ENCODE data around the gene POTEF. TPM values are rescaled to one million over a fixed set of nuclear protein-coding genes. Genes with fewer than 3 reads are reported as not detected.
"Not testable (repeated sequence)": the region's sequence is repeated elsewhere in the genome, so short reads cannot be mapped to it uniquely, and the experiment has no call there.

POTEF gene
- total RNA-seq, 1 donor from 2014 or later, result 0.30 TPM

GRCh38 chr2:130138841-130139251 lies 9.8 kb upstream of the POTEF start:
- peak; percentile 78 for DNase-seq (ENCODE audit: extremely low spot score, unreplicated experiment)
- not testable (repeated sequence) for H3K4me3 Mint-ChIP-seq (ENCODE audit: unreplicated experiment)

DNA sequence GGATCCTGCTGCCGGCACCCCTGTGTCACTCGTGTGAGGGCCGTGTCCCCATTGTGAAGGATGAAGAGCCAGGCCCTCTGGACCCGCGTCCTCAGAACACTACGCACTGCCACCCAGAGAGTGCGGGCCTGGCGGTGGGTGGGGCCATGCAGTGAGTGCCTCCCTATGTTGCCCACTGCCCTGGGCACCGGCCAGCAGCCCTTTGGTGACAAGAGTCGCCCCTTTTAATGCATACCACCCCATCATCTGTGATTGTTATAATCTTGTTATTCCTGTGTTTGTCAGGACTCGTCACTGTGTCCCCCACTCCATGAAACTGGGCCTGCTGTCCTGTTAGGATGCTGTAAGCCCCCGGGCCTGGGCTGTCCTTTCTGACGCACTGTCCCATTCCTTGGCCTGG lies 9.3 kb upstream of the POTEF start:
- H3K9me3 Mint-ChIP-seq (ENCODE audit: unreplicated experiment); H3K4me1 Mint-ChIP-seq (ENCODE audit: unreplicated experiment); H3K36me3 Mint-ChIP-seq (ENCODE audit: unreplicated experiment); H3K27me3 Mint-ChIP-seq (ENCODE audit: unreplicated experiment); H3K27ac Mint-ChIP-seq (ENCODE audit: unreplicated experiment); H3K4me3 Mint-ChIP-seq (ENCODE audit: unreplicated experiment): not testable (repeated sequence)
- peak; percentile 67 for DNase-seq (ENCODE audit: extremely low spot score, unreplicated experiment)

More at GRCh38 chr2:130138841-130139251, 9.8 kb upstream of the POTEF start:
- H3K27me3 Mint-ChIP-seq (ENCODE audit: unreplicated experiment); H3K9me3 Mint-ChIP-seq (ENCODE audit: unreplicated experiment); H3K27ac Mint-ChIP-seq (ENCODE audit: unreplicated experiment); H3K36me3 Mint-ChIP-seq (ENCODE audit: unreplicated experiment); H3K4me1 Mint-ChIP-seq (ENCODE audit: unreplicated experiment): not testable (repeated sequence)

GRCh38 chr2:130137118-130137517 lies 8.1 kb upstream of the POTEF start:
- peak; percentile 75 for DNase-seq (ENCODE audit: extremely low spot score, unreplicated experiment)
- not testable (repeated sequence) for H3K4me3 Mint-ChIP-seq (ENCODE audit: unreplicated experiment); H3K27ac Mint-ChIP-seq (ENCODE audit: unreplicated experiment); H3K9me3 Mint-ChIP-seq (ENCODE audit: unreplicated experiment); H3K4me1 Mint-ChIP-seq (ENCODE audit: unreplicated experiment); H3K27me3 Mint-ChIP-seq (ENCODE audit: unreplicated experiment); H3K36me3 Mint-ChIP-seq (ENCODE audit: unreplicated experiment)

GRCh38 chr2:130136546-130136945 lies 7.5 kb upstream of the POTEF start:
- H3K4me3 Mint-ChIP-seq (ENCODE audit: unreplicated experiment); H3K4me1 Mint-ChIP-seq (ENCODE audit: unreplicated experiment); H3K9me3 Mint-ChIP-seq (ENCODE audit: unreplicated experiment); H3K27me3 Mint-ChIP-seq (ENCODE audit: unreplicated experiment); H3K27ac Mint-ChIP-seq (ENCODE audit: unreplicated experiment); H3K36me3 Mint-ChIP-seq (ENCODE audit: unreplicated experiment): not testable (repeated sequence)
- peak; percentile 68 for DNase-seq (ENCODE audit: extremely low spot score, unreplicated experiment)

DNA sequence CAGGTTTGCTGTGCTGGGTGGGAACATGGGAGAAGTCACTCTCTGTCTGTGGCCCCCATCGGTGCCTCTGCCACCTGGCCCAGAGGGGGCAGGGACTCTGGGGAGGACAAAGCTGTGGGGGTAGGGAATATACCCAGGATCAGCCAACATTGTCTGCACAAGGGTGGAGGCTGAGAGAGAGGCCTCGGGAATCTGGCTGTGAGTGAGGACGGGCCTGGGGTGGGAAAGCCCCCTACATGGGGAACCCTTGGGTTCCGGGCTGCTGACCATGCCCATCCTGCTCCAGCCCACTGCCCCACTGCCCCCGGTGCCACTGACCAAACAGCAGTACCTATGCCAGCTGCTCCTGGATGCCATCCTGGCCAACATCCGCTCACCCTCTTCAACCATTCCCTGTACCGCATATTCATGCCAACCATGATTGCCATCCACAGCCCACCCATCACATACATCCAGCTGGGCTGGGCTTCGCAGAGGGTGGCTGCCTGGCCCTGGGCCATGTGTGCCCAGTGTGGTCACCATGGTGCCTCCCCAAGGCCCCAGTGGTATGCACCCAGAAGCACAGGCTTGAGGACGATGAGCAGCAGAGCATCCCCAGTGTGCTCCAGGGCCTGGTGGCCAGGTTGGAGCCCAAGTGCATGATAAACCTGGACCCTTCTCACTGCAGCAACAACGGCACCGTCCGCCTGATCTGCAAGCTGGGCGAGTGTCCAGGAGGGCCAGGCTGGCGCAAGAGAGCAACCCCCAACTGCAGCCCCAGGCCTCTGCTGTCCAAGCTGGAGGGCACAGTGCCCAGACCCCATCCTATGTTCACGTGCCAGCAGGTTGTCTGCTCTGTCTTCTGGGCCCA lies 6.9 kb upstream of the POTEF start:
- peak; percentile 77 for DNase-seq (ENCODE audit: extremely low spot score, unreplicated experiment)
- Mint-ChIP-seq H3K4me3 (ENCODE audit: unreplicated experiment) (no peak overlapping the region), H3K9me3 (ENCODE audit: unreplicated experiment) (no peaks in the 10 kb centered on the region), H3K4me1 (ENCODE audit: unreplicated experiment) (no peaks in the 10 kb centered on the region), H3K27ac (ENCODE audit: unreplicated experiment) (no peak overlapping the region), H3K36me3 (ENCODE audit: unreplicated experiment) (no peaks in the 10 kb centered on the region), H3K27me3 (ENCODE audit: unreplicated experiment) (peaks cover 10% of the 10 kb centered on the region)
- no peak for TF ChIP-seq CTCF (IDR thresholded peaks at IDR 0.05)

DNA sequence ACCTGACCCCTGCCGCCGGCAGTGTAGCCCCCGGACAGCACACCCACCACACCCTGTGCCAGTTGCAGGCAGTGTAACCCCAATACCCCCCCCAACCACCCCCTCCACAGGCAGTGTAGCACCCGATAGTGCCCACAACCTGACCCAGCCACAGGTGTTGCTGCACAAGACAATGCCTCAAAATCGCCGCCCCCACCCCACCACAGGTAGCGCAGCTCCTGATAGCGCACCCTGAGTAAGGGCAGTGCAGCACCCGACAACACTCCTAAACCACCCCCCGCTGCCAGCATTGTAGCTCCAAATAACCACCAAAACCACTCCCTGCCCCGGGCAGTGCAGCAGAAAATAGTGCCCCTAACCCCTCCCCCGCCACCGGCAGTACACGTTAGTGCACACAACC lies 558 bp downstream of the POTEF start:
- not testable (repeated sequence) for H3K4me1 Mint-ChIP-seq (ENCODE audit: unreplicated experiment); H3K9me3 Mint-ChIP-seq (ENCODE audit: unreplicated experiment); H3K4me3 Mint-ChIP-seq (ENCODE audit: unreplicated experiment)

GRCh38 chr2:130127726-130128125 lies 1.3 kb downstream of the POTEF start:
- not testable (repeated sequence) for H3K9me3 Mint-ChIP-seq (ENCODE audit: unreplicated experiment); H3K27me3 Mint-ChIP-seq (ENCODE audit: unreplicated experiment); H3K27ac Mint-ChIP-seq (ENCODE audit: unreplicated experiment); H3K4me1 Mint-ChIP-seq (ENCODE audit: unreplicated experiment); H3K36me3 Mint-ChIP-seq (ENCODE audit: unreplicated experiment); H3K4me3 Mint-ChIP-seq (ENCODE audit: unreplicated experiment); DNase-seq (ENCODE audit: extremely low spot score, unreplicated experiment)

More for the DNA sequence above, 558 bp downstream of the POTEF start:
- not testable (repeated sequence) for DNase-seq (ENCODE audit: extremely low spot score, unreplicated experiment); H3K27me3 Mint-ChIP-seq (ENCODE audit: unreplicated experiment); H3K36me3 Mint-ChIP-seq (ENCODE audit: unreplicated experiment); H3K27ac Mint-ChIP-seq (ENCODE audit: unreplicated experiment)

GRCh38 chr2:130120924-130121323 lies 8.1 kb downstream of the POTEF start:
- not testable (repeated sequence) for H3K27ac Mint-ChIP-seq (ENCODE audit: unreplicated experiment); DNase-seq (ENCODE audit: extremely low spot score, unreplicated experiment); H3K27me3 Mint-ChIP-seq (ENCODE audit: unreplicated experiment); H3K36me3 Mint-ChIP-seq (ENCODE audit: unreplicated experiment); H3K4me3 Mint-ChIP-seq (ENCODE audit: unreplicated experiment); H3K9me3 Mint-ChIP-seq (ENCODE audit: unreplicated experiment); H3K4me1 Mint-ChIP-seq (ENCODE audit: unreplicated experiment)

- not testable (repeated sequence) for H3K36me3 Mint-ChIP-seq (ENCODE audit: unreplicated experiment); H3K27me3 Mint-ChIP-seq (ENCODE audit: unreplicated experiment); H3K4me3 Mint-ChIP-seq (ENCODE audit: unreplicated experiment); H3K4me1 Mint-ChIP-seq (ENCODE audit: unreplicated experiment); H3K27ac Mint-ChIP-seq (ENCODE audit: unreplicated experiment); DNase-seq (ENCODE audit: extremely low spot score, unreplicated experiment); H3K9me3 Mint-ChIP-seq (ENCODE audit: unreplicated experiment)
These were observed 26.2 kb downstream of the POTEF start for GRCh38 chr2:130102597-130103363.

GRCh38 chr2:130062645-130063044 lies 66.4 kb downstream of the POTEF start:
- H3K4me1 Mint-ChIP-seq (ENCODE audit: unreplicated experiment); H3K4me3 Mint-ChIP-seq (ENCODE audit: unreplicated experiment); H3K9me3 Mint-ChIP-seq (ENCODE audit: unreplicated experiment); H3K27ac Mint-ChIP-seq (ENCODE audit: unreplicated experiment); H3K27me3 Mint-ChIP-seq (ENCODE audit: unreplicated experiment); DNase-seq (ENCODE audit: extremely low spot score, unreplicated experiment); H3K36me3 Mint-ChIP-seq (ENCODE audit: unreplicated experiment): not testable (repeated sequence)

- not testable (repeated sequence) for H3K4me3 Mint-ChIP-seq (ENCODE audit: unreplicated experiment); H3K27ac Mint-ChIP-seq (ENCODE audit: unreplicated experiment); DNase-seq (ENCODE audit: extremely low spot score, unreplicated experiment); H3K27me3 Mint-ChIP-seq (ENCODE audit: unreplicated experiment); H3K36me3 Mint-ChIP-seq (ENCODE audit: unreplicated experiment); H3K4me1 Mint-ChIP-seq (ENCODE audit: unreplicated experiment); H3K9me3 Mint-ChIP-seq (ENCODE audit: unreplicated experiment)
These were observed 69.0 kb downstream of the POTEF start for GRCh38 chr2:130059982-130060381.

Measured in osteocyte (in vitro differentiated cells).